ENCODE measurements around the gene ITGA3.
A peak's percentile ranks its signal among the peaks of the same experiment; 100 is the strongest.

ITGA3 gene

GRCh38 chr17:50112694-50113093 lies 56.8 kb downstream of the ITGA3 start:
- DNase-seq, result no peak

DNA sequence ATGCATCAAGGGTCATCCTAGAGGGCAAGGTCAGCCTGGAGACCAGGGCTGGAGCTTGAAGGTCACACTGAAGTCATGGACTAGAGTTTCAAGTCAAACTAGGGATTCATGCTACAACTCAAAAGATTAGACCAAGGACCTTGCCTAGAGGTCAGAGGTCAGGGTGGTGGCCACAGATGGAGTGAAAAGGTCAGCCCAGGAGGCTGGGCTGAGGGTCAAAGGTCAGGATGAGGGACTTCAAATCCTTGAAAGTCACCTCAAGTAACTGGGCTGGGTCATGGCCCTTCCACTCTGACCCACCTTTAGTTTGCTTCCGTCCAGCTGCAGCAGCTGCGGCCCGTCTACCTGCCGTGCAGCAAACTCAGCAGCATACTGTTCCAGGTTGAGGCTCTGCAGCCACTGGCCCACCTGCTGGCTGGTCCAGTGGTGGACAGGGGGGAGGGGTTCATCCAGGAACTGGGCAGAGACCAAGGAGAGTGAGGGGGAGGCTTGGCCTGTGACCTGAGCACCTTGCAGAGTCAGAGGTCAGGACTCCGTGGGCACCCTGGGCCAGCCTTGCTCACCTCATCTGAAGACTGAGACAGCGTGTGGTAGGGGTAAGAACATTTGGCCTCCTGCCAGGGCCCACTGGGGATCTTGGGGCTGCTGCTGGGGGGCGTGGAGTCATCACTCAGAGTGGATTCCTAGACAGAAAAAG lies 57.9 kb downstream of the ITGA3 start:
- DNase-seq, result no peak

DNA sequence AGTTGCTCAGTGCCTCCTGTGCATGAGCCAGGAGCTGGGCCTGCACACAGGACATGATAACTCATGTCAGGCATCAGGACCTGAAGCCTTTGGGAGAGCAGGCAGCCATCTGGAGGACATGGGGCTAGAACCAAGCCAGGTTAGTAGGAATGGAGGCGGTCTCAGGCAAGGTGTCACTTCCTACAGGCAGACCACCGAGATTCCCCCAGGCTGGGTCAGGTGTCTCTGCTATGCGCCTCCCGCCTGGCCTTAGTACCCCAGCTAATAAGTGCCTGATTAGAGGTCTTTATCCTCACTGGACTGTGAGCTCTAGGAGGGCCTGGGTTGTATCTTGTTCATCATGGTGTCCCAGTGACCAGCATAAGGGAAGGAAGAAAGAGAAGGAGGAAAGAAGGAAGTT lies 58.5 kb downstream of the ITGA3 start:
- DNase-seq, result no peak

- DNase-seq, result no peak
These were observed 59.0 kb downstream of the ITGA3 start for GRCh38 chr17:50114849-50115357.

- DNase-seq, result no peak
These were observed 59.8 kb downstream of the ITGA3 start for GRCh38 chr17:50115756-50116155.

- DNase-seq, result peak; percentile 16
These were observed 61.5 kb downstream of the ITGA3 start for GRCh38 chr17:50117202-50118051.

GRCh38 chr17:50118076-50118827 lies 62.3 kb downstream of the ITGA3 start:
- DNase-seq, result no peak

DNA sequence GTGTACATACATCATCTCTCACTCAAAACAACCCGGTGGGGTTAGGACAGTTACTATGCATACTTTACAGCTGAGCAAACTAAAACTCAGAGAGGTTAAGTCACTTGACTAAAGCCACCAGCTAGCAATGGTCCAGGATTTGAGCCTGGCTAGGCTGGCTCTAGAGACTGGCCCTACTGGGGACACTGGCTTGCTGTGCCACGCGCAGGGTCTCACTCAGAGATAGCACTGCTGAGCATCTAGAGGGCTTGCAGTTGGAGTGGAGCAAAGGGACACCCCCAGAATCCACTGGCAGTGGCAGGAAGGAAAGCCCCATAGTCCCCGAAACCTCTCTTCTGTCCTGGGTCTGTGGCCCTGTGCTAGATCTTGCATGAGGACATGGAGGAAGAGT lies 62.9 kb downstream of the ITGA3 start:
- no peak for DNase-seq

DNA sequence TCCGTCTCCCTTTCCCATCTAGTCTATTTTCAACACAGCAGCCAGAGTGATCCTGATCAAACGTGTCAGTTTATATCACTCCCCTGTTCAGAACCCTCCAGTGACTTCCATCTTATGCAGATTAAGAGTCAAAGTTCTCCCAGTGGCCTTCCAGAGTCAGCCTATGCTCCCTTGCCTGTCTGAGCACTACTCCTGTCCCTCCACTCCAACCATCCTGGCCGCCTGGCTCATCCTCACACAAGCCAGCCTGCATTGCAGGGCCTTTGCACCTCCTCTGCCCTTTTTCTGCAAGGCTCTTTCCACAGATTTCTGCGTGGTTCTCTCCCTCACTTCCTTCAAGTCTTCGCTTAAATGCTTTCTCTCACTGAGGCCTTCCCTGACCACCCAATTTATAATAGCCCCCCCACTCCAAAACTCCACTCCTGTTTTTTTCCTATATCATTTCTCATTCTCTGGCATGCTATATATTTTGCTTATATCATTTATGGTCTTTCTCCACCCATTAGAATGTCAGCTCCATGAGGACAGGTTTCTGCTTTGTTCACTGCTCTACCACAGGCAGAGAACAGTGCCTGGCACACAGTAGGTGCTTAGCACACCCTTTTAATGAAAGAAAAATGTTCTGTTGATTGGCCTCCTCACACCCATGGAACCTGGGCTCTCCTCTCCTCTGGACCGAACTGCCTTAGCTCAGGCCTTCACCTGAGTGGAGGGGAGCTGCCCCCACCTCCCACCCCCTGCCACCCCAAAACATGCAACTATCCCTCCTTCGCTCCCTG lies 64.8 kb downstream of the ITGA3 start:
- no peak for DNase-seq

- DNase-seq, result no peak
These were observed 67.0 kb downstream of the ITGA3 start for GRCh38 chr17:50122945-50123344.

DNA sequence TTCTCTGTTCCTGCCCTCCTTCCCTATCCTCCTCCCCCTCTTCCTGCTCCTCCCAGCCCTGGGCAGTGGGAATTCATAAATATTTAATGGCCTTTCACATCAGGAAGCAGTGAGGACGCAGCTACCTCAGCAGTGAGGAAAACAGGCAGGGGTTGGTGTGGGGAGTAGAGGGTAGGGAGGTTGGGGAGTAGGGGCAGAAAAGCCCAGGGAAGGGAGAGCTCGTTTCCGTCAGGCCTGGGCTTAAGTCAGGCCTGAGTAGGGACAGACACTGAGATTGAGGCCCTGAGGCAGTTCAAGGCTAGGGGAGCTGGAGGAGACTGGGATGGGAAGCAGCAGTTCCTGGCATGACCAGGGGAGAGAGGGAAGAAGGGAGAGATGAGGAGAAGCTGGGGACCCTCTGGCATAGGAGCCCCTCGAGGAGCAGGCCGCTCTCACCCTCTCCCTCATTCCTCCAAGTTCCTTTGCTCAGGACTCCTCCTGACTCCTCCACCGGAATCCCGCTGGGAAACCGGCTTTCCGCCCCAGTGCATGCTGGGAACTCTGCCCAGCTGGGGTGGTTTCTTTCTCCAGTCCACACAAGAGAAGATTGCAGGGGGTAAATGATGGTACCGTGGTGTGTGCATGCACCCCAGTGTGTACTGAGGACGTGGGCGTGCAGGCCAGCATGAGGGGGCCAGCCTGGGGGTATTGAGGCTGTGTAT lies 67.9 kb downstream of the ITGA3 start:
- DNase-seq, result no peak

DNA sequence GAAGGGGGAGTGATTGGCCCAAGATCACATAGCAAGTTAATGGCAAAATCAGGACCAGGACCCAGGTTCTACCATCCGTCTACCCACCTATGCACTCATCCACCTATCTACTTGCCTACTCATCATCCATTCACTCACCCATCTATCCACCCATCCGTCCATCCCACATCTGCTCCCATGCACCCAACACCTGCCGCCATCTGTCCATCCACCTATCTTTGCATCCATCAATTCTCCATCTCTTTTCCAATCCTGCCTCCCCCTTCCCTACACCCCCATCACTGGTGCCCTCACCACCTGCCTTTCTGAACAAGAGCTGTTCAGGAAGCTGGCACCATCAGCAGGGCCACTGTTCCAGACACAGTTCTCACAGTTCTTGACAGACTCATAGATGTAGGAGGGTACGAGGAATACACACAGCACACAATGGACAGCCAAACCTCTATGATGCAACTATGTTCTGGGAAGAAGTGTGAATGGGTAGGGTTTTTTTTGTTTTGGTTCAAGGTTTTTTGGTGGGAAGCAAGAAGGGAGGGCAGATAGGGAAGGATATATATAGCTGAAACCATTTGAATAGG lies 69.6 kb downstream of the ITGA3 start:
- no peak for DNase-seq

- DNase-seq, result no peak
These were observed 71.9 kb downstream of the ITGA3 start for GRCh38 chr17:50127697-50128361.

- DNase-seq, result no peak
These were observed 72.8 kb downstream of the ITGA3 start for GRCh38 chr17:50128441-50129352.

GRCh38 chr17:50129353-50129727 lies 73.4 kb downstream of the ITGA3 start:
- DNase-seq, result no peak

DNA sequence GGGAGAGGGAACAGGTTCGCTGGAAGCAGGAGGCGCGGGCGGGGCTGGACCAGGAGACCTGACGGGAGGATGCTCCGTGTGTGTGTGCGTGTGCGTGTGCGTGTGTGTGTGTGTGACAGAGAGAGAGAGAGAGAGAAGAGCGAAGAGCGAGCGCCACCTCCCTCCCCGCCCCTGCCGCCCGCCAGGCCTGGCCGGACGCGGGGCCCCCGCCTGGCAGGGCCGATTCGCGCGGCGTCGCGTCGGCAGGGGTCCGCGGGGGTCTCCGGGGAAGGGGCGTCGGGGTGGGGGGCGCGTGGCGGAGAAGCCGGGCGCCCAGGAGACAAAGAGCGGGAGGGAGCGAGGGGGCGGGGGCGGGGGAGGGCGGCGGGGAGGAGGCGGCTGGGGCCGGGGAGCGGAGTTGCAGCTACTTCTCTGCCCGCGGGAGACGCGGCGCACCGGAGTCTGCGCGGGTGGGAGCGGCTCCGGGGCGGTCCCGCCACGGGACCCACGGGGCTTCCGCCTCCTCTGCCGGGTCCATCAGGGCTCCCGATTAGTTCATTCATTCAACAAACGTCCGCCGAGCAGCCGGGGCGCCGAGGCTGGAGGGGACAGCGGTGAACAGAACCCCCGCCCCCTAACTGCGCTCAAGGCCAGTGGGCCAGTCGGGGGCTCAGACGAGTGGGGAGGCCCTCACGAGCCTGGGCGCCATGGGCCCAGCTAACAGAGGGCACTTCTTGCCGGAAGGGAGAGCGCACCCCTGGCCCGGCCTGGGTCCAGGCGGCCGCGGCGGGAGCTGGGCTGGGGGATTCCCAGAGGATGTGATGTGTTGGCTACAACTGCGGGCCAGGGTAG lies 74.0 kb downstream of the ITGA3 start, which contains the start of gene SAMD14:
Gene SAMD14, minus strand, starts transcription at position 433 of the 831 bp plus-strand sequence. CDS start 5,201 bp downstream, outside the sequence.
- no peak for DNase-seq

GRCh38 chr17:50130559-50131305 lies 74.8 kb downstream of the ITGA3 start:
- no peak for DNase-seq
